GM19240 (cell line): ENCODE results near the gene BAG1.

ENCODE experiments used
- DNase-seq: peaks from one replicate; pipeline ENCODE4 v3.0.0; 2011; ENCODE audit warnings: low spot score; ENCODE audit not compliant: insufficient read length

BAG1 gene

GRCh38 chr9:33211695-33212393 is 52.7 kb downstream of the BAG1 start:
- DNase-seq: no peak

GRCh38 chr9:33210006-33210715 is 54.3 kb downstream of the BAG1 start:
- DNase-seq: no peak

GRCh38 chr9:33209394-33209793 is 55.1 kb downstream of the BAG1 start:
- DNase-seq: no peak

- peak; percentile 46 for DNase-seq
These were observed 61.8 kb downstream of the BAG1 start for GRCh38 chr9:33202552-33203201.
